Left forelimb (tissue), 1 donor: ENCODE data around the gene TMEM53.
"Not testable (repeated sequence)": the region's sequence is repeated elsewhere in the genome, so short reads cannot be mapped to it uniquely, and the experiment has no call there.

ENCODE experiments used
- DNase-seq: peaks from one replicate; pipeline ENCODE4 v3.0.0-alpha.2; 2018; ENCODE audit warnings: low spot score

Gene TMEM53

GRCh38 chr1:44674113-44675000 is at the start of gene TMEM53, which contains the start of gene ARMH1:
TSS of gene TMEM53 (minus strand) at chr1:44674481. CDS start at chr1:44674391, 90 bp downstream.
TSS of gene ARMH1 (plus strand) at chr1:44674714. CDS start at chr1:44689698, 14,984 bp downstream.
- DNase-seq = peak; percentile 98

DNA sequence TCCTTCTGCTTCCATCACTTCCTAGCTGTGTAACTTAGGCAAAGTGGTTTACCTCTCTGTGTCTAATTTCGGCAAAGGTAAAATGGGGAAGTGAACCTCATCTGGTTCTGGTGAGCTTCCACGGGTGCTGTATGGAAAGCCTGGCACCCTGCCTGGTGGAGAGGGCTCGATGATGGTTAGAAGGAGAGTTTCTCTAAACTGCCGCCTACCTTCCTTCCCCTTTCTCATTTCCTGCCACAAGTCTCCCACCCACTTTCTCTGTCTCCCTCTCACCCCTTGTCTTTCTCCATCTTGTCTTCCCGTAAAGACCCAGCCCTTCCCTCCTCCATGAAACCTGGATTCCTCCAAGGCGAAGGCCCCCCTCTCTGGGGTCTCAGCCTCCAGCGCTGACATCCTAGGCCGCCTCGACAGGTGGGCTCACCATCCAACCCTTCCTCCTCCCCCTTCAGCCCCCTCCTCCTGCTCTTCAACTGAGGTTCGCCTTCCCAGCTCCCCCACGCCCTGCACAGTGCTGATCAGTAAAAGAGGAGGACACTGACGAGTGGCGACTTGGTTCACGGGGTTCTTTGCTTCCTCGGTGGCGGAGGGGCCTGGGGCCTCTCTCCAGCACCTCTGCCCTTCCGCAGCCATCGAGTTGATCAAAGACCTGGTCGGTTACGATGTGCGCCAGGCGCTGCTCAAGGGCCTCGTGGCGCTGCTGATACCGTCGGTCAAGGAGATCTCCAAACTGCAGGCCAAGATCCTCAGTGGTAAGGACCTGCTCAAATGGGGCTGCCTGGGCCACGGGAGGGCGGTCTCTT is 49.4 kb upstream of the TMEM53 start:
- DNase-seq = no peak

GRCh38 chr1:44723064-44723463 is 48.8 kb upstream of the TMEM53 start:
- no peak for DNase-seq

- no peak for DNase-seq
These were observed 47.4 kb upstream of the TMEM53 start for GRCh38 chr1:44721485-44722361.

DNA sequence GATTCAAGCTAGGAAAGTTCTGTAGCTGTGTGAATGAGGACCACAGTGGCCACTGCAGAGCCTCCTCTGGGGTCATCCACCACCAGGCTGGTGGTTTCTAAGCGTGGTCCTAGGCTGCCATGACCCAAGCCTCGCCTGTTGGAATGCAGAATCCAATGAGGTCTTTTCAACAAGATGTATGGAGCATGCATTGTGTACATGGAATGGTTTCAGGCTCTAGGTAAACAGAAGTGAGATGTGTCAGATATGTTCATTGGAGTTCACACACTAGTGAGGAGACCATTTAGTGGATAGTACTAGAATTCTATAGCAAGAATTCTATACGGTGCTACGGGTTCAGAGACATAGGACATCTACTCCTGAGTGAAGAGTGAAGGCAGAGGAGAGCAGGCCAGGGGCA is 46.0 kb upstream of the TMEM53 start:
- no peak for DNase-seq

GRCh38 chr1:44719318-44719717 is 45.0 kb upstream of the TMEM53 start:
- no peak for DNase-seq

GRCh38 chr1:44718091-44718490 is 43.8 kb upstream of the TMEM53 start:
- DNase-seq = no peak

DNA sequence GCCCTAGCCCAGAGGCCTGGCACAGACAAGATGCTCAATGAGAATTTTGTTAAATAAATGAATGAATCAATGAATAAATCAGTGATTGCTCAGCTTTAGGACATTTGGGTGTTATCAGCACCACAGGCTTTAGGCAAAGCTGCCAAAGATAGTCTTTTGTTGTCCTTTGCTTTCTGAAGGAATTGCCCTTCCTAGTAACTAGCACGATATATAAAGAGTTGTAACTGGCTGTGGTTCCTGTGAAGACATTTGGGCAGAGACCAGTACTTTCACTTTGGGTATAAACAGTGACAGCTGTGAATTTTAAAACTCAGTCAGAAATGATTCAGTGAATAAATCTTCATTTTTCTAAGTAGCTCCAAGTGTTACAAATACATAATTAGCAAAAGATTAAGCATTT is 43.4 kb upstream of the TMEM53 start:
- DNase-seq = no peak

DNA sequence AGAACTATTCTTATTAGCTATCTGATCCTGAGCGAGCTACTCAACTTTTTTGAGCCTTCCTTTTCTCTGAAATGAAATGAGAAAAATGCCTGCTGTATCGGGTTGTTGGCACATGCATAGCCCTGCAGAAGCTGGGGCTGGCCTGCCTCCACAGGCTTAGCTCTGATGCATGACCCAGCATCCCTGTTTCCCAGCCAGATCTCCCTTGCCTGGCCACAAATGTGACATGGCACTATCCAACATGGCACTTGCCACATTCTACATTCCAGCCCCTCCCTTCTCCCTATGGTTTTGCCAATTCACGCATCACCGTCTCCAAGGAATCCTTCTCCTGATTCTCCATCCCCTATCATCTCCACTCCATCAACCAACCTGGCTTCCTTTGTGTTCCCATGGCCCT is 42.9 kb upstream of the TMEM53 start:
- DNase-seq = no peak

GRCh38 chr1:44714944-44715571 is 40.8 kb upstream of the TMEM53 start:
- DNase-seq = no peak

- DNase-seq = no peak
These were observed 40.3 kb upstream of the TMEM53 start for GRCh38 chr1:44714532-44714931.

DNA sequence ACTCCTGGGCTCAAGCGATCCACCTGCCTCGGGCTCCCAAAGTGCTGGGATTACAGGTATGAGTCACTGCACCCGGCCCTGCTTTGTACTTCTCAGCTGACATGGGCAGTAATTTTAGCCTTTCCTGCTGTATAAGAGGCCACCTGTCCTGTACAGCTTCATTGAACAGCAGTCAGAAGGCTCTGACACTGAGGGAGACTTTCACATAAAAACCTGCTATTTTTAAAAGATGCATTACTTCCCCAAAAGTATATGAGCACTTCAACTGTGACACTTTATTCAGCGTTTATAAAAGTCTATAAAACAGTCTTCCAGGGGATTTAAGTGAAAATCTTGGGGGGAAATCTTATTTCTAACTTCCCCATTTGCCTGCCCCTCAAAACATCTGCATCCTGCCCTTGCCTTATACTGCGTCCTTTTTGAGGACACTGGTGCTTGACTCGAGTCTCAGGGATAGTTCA is 39.1 kb upstream of the TMEM53 start:
- no peak for DNase-seq

DNA sequence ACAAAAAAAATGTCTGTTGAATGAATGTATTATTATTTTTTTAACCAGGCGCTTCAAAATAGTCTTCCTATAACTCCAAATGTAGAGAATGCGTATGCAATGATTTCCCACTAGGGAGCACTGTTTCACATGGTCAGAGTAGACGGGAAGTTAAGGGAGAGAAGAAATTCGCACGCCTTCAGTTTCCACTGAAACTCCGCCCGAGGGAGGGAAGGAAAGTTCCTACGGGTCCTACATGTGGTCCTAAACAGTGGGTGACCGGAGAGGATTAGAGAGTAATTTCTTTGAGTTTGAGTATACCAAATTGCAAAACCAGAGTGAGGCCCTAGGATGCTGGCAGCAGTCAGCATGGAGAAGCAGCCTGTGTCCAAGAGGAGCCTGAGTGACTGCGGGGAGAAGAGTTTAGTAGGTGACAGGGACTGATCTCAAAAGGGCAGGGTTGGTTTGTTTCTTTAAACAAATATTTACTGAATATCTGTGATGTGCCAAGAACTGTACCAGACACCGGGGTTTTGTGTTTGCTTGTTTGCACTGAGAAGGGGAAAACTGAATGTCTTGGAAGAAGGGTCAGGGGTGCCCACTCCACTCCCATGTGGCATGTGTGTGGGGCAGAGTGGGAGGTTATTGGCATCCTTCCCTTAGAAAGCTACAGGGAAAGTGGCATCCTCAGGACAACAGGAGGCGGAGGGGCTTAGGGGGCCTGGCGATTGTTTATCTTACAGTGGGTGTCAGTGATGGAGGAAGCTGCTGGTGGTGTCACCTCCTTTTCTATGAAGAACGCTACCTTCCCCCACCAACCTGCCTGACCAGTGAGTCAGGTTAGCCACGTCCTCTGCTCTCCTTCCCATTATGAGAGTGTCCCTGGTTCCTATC is 33.9 kb upstream of the TMEM53 start:
- DNase-seq = no peak

GRCh38 chr1:44707112-44707881 is 33.0 kb upstream of the TMEM53 start:
- no peak for DNase-seq

GRCh38 chr1:44705938-44706337 is 31.7 kb upstream of the TMEM53 start:
- DNase-seq = no peak

GRCh38 chr1:44705470-44705869 is 31.2 kb upstream of the TMEM53 start:
- DNase-seq = no peak

DNA sequence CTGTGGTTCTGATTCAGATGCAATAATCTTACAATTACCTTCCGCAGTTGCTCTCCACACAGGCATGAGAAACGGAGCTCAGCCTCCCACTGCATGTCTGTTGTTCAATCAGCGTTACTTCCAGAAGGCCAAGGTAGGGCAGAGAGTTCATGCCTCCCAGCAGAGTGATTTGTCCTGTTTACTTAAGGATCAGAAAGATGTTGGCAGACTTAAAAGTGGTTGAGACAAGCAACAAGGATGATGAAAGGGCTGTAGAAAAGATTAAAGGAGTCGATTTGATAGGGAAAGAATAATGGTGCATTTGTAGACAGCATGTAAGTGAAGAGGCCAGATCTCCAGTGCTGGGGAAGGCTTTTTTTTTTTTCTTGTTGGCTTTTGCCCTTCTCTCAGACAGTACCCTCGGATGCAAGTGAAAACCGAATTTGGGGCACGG is 26.9 kb upstream of the TMEM53 start:
- DNase-seq = no peak

DNA sequence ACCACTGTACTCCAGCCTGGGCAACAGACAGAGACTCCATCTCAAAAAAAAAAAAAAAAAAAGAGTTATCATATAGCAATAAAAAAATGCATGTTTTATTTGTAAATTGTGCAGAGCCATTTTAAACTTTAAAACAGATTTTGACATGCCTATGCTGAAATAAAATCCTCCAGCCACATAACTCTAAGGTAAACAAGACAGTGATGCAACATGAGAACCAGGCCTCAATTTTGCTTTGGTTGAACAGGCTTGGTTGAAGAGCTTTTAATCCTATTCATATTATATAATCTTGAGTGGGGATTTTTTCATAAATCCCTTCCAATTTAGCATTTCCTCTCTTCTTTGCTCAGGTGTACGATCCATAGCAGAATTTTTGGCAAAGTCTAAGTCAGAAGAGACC is 26.3 kb upstream of the TMEM53 start:
- no peak for DNase-seq

DNA sequence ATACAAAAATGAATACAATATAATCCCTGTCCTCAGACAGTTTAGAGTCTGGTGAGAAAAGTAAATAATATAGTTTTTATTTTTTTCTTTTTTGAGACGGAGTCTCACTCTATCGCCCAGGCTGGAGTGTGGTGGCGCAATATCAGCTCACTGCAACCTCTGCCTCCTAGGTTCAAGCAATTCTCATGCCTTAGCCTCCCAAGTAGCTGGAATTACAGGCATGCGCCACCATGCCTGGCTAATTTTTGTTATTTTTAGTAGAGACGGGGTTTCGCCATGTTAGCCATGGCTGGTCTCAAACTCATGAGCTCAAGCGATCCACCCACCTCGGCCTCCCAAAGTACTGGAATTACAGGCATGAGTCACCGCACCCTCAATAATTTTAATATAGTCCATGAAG is 25.1 kb upstream of the TMEM53 start:
- DNase-seq = not testable (repeated sequence)

- DNase-seq = no peak
These were observed 23.9 kb upstream of the TMEM53 start for GRCh38 chr1:44698138-44698537.
